BLaER1 (cell line): ENCODE measurements around the gene ZSWIM9.
A peak's percentile ranks its signal among the peaks of the same experiment; 100 is the strongest.

Source experiments
- H3K27ac ChIP-seq: shearing (Covaris generic); formaldehyde crosslinking; 2 replicates; pipeline ENCODE4 v1.8.1; 2022
- H3K27me3 ChIP-seq: shearing (Covaris generic); formaldehyde crosslinking; 2 replicates; pipeline ENCODE4 v1.8.1; 2022
- H3K36me3 ChIP-seq: shearing (Covaris generic); formaldehyde crosslinking; 2 replicates; pipeline ENCODE4 v1.8.1; 2022
- H3K4me1 ChIP-seq: shearing (Covaris generic); formaldehyde crosslinking; 2 replicates; pipeline ENCODE4 v1.8.1; 2022
- H3K4me2 ChIP-seq: shearing (Covaris generic); formaldehyde crosslinking; 2 replicates; pipeline ENCODE4 v1.8.1; 2022
- H3K4me3 ChIP-seq: shearing (Covaris generic); formaldehyde crosslinking; 2 replicates; pipeline ENCODE4 v1.8.1; 2022
- H3K9ac ChIP-seq: shearing (Covaris generic); formaldehyde crosslinking; 2 replicates; pipeline ENCODE4 v1.8.1; 2022
- H3K9me3 ChIP-seq: shearing (Covaris generic); formaldehyde crosslinking; 2 replicates; pipeline ENCODE4 v1.8.1; 2022
- H4K20me1 ChIP-seq: shearing (Covaris generic); formaldehyde crosslinking; 2 replicates; pipeline ENCODE4 v1.8.1; 2022
- Cebpa-rat ChIP-seq: shearing (Covaris generic); IDR thresholded peaks from 2 replicates; pipeline ENCODE4 v1.8.1; 2022

The ZSWIM9 gene

DNA sequence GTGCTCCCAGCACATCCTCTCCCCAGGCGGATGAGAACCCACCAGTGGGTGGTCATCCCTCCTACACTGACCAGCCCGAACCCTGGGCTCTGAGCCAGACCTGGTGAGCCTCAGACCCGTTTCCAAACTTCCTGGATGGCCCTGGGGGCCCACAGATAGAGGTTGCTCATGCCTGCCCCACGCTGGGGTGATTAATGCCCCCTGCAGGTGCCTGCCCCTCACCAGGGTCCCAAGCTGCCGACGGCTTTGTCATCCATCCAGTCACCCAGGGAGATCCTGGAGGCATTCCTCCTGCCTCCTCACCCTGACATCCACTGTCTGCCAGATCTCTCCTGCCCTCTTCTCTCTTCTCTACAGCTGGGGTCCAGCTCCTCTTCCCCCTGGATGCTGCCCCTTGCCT lies 31.4 kb upstream of the ZSWIM9 start:
- H3K9me3 ChIP-seq, result no peaks in the 10 kb centered on the region
- TF ChIP-seq Cebpa-rat, result no peak
- H3K27ac ChIP-seq, result no peak overlapping the region
- H3K4me1 ChIP-seq, result peaks cover under 1% of the 10 kb centered on the region; the same call in 1 of the 2 replicates
- H4K20me1 ChIP-seq, result no peaks in the 10 kb centered on the region
- H3K4me3 ChIP-seq, result no peak overlapping the region
- H3K27me3 ChIP-seq, result no peaks in the 10 kb centered on the region
- H3K4me2 ChIP-seq, result no peak overlapping the region
- H3K9ac ChIP-seq, result no peak overlapping the region
- peaks cover 97% of the 10 kb centered on the region for H3K36me3 ChIP-seq

DNA sequence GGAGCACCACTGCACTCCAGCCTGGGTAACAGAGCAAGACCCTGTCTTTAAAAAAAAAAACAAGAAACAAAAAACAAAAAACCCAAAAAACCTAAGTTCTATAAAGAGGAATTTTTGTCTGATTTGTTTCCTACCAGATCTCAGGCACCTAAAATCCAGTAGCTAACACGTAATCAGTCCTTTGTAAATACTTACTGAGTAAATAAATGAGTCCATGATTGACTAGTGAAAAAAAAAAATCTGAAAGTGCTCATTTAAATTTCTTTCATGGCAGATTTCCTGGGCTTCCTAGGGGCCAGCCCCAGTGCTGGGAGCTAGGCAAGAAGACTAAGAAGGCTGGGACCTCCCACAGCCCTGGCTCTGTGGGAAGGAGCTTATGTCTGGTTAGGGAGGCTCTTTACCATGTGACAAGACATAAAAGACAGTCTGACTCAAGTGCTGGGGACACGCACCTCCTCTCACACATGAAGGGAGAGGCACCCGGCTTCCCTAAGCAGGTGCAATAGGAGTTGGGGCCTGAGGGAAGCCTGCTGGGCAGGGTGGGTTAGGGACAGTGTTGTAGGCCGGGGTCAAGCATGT lies 22.8 kb upstream of the ZSWIM9 start:
- Histone ChIP-seq H3K9me3 (no peaks in the 10 kb centered on the region), H4K20me1 (no peaks in the 10 kb centered on the region), H3K4me2 (no peak overlapping the region), H3K27ac (no peak overlapping the region), H3K4me3 (no peak overlapping the region), H3K36me3 (peaks cover 97% of the 10 kb centered on the region), H3K9ac (no peak overlapping the region), H3K4me1 (peaks cover 19% of the 10 kb centered on the region), H3K27me3 (no peaks in the 10 kb centered on the region)
- TF ChIP-seq Cebpa-rat, result no peak

DNA sequence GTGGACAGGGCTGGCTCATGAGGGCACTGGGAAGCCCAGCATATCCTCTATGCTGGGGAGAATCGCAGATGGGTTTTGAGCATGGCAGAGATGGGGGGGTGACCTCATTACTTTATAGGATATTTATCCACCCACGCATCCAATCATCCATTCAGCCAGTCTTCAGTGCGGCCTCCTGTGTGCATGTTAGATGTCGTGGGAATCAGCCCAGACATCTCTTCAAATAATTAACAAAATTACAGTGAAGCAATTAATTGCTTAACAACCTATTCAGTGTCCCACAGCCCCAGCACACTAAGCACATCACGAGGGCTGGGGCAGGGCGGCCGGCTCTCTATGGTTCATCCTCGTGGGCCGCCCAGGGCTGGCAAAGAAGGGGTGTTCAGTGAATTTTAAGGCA lies 21.9 kb upstream of the ZSWIM9 start:
- Histone ChIP-seq H3K36me3 (peaks cover 92% of the 10 kb centered on the region), H4K20me1 (no peaks in the 10 kb centered on the region), H3K27ac (no peak overlapping the region), H3K4me3 (no peak overlapping the region), H3K4me1 (peaks cover 19% of the 10 kb centered on the region), H3K27me3 (no peaks in the 10 kb centered on the region), H3K9ac (no peak overlapping the region), H3K9me3 (no peaks in the 10 kb centered on the region), H3K4me2 (no peak overlapping the region)
- no peak for TF ChIP-seq Cebpa-rat

DNA sequence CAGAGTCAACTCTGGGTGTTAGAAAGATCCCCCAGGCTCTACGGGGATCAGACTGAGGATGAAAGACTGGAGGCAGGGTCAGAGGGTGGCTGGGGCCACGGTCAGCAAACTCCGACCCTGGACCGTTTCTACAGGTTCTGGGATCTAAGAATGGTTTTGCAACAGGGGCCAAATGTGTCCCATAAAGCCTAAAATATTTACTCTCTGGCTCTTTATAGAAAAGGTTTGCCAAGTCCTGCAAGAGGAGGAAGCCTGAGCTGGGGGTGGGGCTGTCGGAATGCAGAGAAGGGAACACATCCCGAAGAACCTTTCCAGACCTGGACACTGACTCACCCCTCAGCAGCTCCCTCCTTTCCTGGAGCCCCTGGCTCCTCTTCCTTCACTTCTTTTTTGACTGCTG lies 21.1 kb upstream of the ZSWIM9 start:
- H3K36me3 ChIP-seq, result peaks cover 92% of the 10 kb centered on the region

DNA sequence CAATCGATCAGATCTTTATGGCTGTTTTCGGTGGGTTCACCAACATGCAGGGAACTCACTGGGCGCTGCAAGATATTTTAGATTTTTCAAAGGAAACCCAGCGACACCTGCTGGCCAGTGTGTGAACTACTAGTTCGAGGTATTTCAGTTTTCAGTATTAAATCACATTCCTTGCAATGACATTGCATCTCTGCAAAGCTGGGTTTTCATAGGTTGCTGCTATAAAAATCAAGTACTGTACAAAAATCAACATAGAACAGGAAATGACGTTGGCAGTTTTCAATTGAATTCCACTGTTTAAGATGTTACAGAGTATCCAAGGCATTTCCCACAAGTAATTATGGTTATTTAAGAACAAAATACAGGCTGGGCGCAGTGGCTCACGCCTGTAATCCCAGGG lies 17.9 kb upstream of the ZSWIM9 start:
- no peak for TF ChIP-seq Cebpa-rat
- Histone ChIP-seq H3K27ac (no peak overlapping the region), H3K4me3 (no peak overlapping the region), H4K20me1 (no peaks in the 10 kb centered on the region), H3K4me2 (no peak overlapping the region), H3K4me1 (no peaks in the 10 kb centered on the region), H3K27me3 (no peaks in the 10 kb centered on the region), H3K9me3 (no peaks in the 10 kb centered on the region), H3K36me3 (peaks cover 92% of the 10 kb centered on the region), H3K9ac (no peak overlapping the region)

More for the DNA sequence above, 21.1 kb upstream of the ZSWIM9 start:
- Histone ChIP-seq H3K9me3 (no peaks in the 10 kb centered on the region), H3K27ac (no peak overlapping the region), H3K4me1 (peaks cover 15% of the 10 kb centered on the region), H3K27me3 (no peaks in the 10 kb centered on the region), H3K4me2 (no peak overlapping the region), H4K20me1 (no peaks in the 10 kb centered on the region), H3K4me3 (no peak overlapping the region), H3K9ac (no peak overlapping the region)
- TF ChIP-seq Cebpa-rat, result no peak

GRCh38 chr19:48154003-48154402 lies 16.5 kb upstream of the ZSWIM9 start:
- H3K9ac ChIP-seq, result no peak overlapping the region
- no peak overlapping the region for H3K4me3 ChIP-seq
- H3K4me1 ChIP-seq, result no peaks in the 10 kb centered on the region
- H3K36me3 ChIP-seq, result peaks cover 92% of the 10 kb centered on the region
- no peaks in the 10 kb centered on the region for H4K20me1 ChIP-seq
- H3K27ac ChIP-seq, result peak overlapping the region; percentile 38; the same call in 1 of the 2 replicates
- H3K9me3 ChIP-seq, result no peaks in the 10 kb centered on the region
- no peak for TF ChIP-seq Cebpa-rat
- H3K27me3 ChIP-seq, result no peaks in the 10 kb centered on the region
- no peak overlapping the region for H3K4me2 ChIP-seq

GRCh38 chr19:48158210-48158790 lies 12.2 kb upstream of the ZSWIM9 start:
- H3K36me3 ChIP-seq, result peaks cover 97% of the 10 kb centered on the region
- no peaks in the 10 kb centered on the region for H4K20me1 ChIP-seq
- H3K27me3 ChIP-seq, result no peaks in the 10 kb centered on the region
- H3K4me1 ChIP-seq, result no peaks in the 10 kb centered on the region
- no peaks in the 10 kb centered on the region for H3K9me3 ChIP-seq
- H3K4me3 ChIP-seq, result no peak overlapping the region
- TF ChIP-seq Cebpa-rat, result no peak
- no peak overlapping the region for H3K27ac ChIP-seq
- no peak overlapping the region for H3K4me2 ChIP-seq
- no peak overlapping the region for H3K9ac ChIP-seq

GRCh38 chr19:48168689-48169088 lies 1.8 kb upstream of the ZSWIM9 start:
- TF ChIP-seq Cebpa-rat, result no peak
- no peak overlapping the region for H3K9ac ChIP-seq
- peaks cover 70% of the 10 kb centered on the region for H3K4me1 ChIP-seq
- H3K4me3 ChIP-seq, result 0 out of 2 replicates have a peak overlapping the region, but pooled peaks have one; percentile 79
- H3K36me3 ChIP-seq, result peaks cover 28% of the 10 kb centered on the region
- H4K20me1 ChIP-seq, result peaks cover 29% of the 10 kb centered on the region
- H3K27me3 ChIP-seq, result no peaks in the 10 kb centered on the region
- H3K4me2 ChIP-seq, result peak overlapping the region; percentile 58
- no peaks in the 10 kb centered on the region for H3K9me3 ChIP-seq
- peak overlapping the region; percentile 53; the same call in 1 of the 2 replicates for H3K27ac ChIP-seq

DNA sequence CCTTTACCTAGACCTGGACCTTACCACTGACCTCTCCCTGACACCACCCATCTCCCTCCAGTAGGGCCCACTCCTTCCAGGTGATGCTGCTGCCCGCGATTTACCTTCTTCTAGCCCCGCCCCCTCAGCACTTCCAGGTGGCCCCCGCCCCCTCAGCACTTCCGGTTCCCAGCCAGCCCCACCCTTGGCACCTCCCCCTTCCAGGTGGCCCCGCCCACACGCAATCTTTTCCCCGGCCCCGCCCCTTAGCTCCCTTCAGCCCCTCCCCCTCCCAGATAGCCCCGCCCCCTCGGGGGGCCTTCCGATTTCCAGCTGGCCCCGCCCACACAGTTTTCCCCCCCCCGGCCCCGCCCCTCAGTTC lies 922 bp upstream of the ZSWIM9 start:
- no peaks in the 10 kb centered on the region for H3K27me3 ChIP-seq
- no peaks in the 10 kb centered on the region for H3K9me3 ChIP-seq
- H3K36me3 ChIP-seq, result peaks cover 28% of the 10 kb centered on the region
- peaks cover 67% of the 10 kb centered on the region for H3K4me1 ChIP-seq
- peaks cover 29% of the 10 kb centered on the region for H4K20me1 ChIP-seq
- no peak for TF ChIP-seq Cebpa-rat
- peak overlapping the region; percentile 93; the same call in 1 of the 2 replicates for H3K9ac ChIP-seq
- H3K27ac ChIP-seq, result peak overlapping the region; percentile 97; the same call in 1 of the 2 replicates
- H3K4me2 ChIP-seq, result peak overlapping the region; percentile 58
- H3K4me3 ChIP-seq, result peak overlapping the region; percentile 79

GRCh38 chr19:48170817-48171347 lies 402 bp downstream of the ZSWIM9 start:
- Histone ChIP-seq H3K9ac (peak overlapping the region; percentile 93), H3K9me3 (no peaks in the 10 kb centered on the region), H3K4me1 (peaks cover 53% of the 10 kb centered on the region), H3K4me3 (peak overlapping the region; percentile 79), H3K4me2 (peak overlapping the region; percentile 92), H3K27ac (peak overlapping the region; percentile 97), H3K36me3 (peaks cover 38% of the 10 kb centered on the region), H4K20me1 (peaks cover 23% of the 10 kb centered on the region), H3K27me3 (no peaks in the 10 kb centered on the region)
- TF ChIP-seq Cebpa-rat, result no peak
